ENCODE data around the gene TMEM145.
A peak's percentile ranks its signal among the peaks of the same experiment; 100 is the strongest.

TMEM145 gene

GRCh38 chr19:42360787-42361544, 47.9 kb downstream of the TMEM145 start:
- TF ChIP-seq CTCF (IDR thresholded peaks at IDR 0.05; ENCODE audit: borderline replicate concordance, control extremely low read depth, extremely low read depth, insufficient read depth, missing control alignments), result no peak
- in situ Hi-C loops (cut with MboI; ENCODE audit: low sequenced_read_pairs, unreplicated experiment), result no loop called here
- no peak for DNase-seq (ENCODE audit: low spot score)

GRCh38 chr19:42361545-42361910, 48.4 kb downstream of the TMEM145 start:
- no peak for TF ChIP-seq CTCF (IDR thresholded peaks at IDR 0.05; ENCODE audit: borderline replicate concordance, control extremely low read depth, extremely low read depth, insufficient read depth, missing control alignments)
- DNase-seq (ENCODE audit: low spot score), result no peak
- in situ Hi-C loops (cut with MboI; ENCODE audit: low sequenced_read_pairs, unreplicated experiment), result no loop called here

DNA sequence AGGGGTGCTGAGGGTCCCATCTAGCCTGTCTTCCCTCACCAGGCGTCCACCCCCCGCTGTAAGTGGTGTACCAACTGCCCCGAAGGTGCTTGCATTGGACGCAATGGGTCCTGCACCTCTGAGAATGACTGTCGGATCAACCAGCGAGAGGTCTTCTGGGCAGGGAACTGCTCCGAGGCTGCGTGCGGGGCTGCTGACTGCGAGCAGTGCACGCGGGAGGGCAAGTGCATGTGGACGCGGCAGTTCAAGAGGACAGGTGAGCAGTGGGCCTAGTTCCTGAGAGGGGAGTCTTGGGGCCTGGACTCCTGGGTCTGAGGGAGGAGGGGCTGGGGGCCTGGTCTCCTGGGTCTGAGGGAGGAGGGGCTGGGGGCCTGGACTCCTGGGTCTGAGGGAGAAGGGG, 49.2 kb downstream of the TMEM145 start:
- no peak for DNase-seq (ENCODE audit: low spot score)
- in situ Hi-C loops (cut with MboI; ENCODE audit: low sequenced_read_pairs, unreplicated experiment), result no loop called here
- TF ChIP-seq CTCF (IDR thresholded peaks at IDR 0.05; ENCODE audit: borderline replicate concordance, control extremely low read depth, extremely low read depth, insufficient read depth, missing control alignments), result no peak

DNA sequence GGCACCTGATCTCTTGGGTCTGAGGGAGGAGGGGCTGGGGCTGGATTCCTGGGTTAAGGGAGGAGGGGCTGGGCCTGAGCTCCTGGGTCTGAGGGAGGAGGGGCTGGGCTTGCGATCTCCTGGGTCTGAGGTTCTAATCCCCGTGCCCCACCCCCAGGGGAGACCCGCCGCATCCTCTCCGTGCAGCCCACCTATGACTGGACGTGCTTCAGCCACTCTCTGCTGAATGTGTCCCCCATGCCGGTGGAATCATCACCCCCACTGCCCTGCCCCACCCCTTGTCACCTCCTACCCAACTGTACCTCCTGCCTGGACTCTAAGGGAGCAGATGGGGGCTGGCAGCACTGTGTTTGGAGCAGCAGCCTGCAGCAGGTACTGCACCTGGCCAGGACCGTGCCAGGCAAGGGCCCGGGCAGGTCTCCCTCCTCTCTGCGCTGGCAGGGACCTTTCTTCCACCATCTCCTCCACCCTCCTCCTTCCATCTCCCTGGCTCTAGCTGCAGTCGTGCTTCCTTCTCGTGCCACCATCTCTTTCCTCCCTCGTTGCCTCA, 49.9 kb downstream of the TMEM145 start:
- TF ChIP-seq CTCF (IDR thresholded peaks at IDR 0.05; ENCODE audit: borderline replicate concordance, control extremely low read depth, extremely low read depth, insufficient read depth, missing control alignments), result no peak
- DNase-seq (ENCODE audit: low spot score), result no peak
- in situ Hi-C loops (cut with MboI; ENCODE audit: low sequenced_read_pairs, unreplicated experiment), result no loop called here

- peak; percentile 71 for DNase-seq (ENCODE audit: low spot score)
- TF ChIP-seq CTCF (IDR thresholded peaks at IDR 0.05; ENCODE audit: borderline replicate concordance, control extremely low read depth, extremely low read depth, insufficient read depth, missing control alignments), result no peak
- in situ Hi-C loops (cut with MboI; ENCODE audit: low sequenced_read_pairs, unreplicated experiment), result no loop called here
These were observed 50.7 kb downstream of the TMEM145 start for GRCh38 chr19:42363614-42364346.

GRCh38 chr19:42366673-42367072, 53.6 kb downstream of the TMEM145 start:
- in situ Hi-C loops (cut with MboI; ENCODE audit: low sequenced_read_pairs, unreplicated experiment), result no loop called here
- TF ChIP-seq CTCF (IDR thresholded peaks at IDR 0.05; ENCODE audit: borderline replicate concordance, control extremely low read depth, extremely low read depth, insufficient read depth, missing control alignments), result no peak
- DNase-seq (ENCODE audit: low spot score), result no peak
